PC-3 (cell line): ENCODE results near the gene DCAF8. TPM values are rescaled to one million over a fixed set of nuclear protein-coding genes. Genes with fewer than 3 reads are reported as not detected.

Experiments used
- ATAC-seq: fragments of 200-7000 bp; cut with Tn5 transposase; 2 replicates; pipeline ENCODE4 v1.9.1; 2020; ENCODE audit warnings: mild to moderate bottlenecking, moderate library complexity
- BruUV-seq: library from RNA; stranded (reverse); fragments of 400-500 nt; replicated peaks from 2 replicates; lab custom pipeline; 2021; lab: Mats Ljungman, UMichigan
- CTCF ChIA-PET: fragments of 300-600 bp; sonication (Branson Sonifier 250); formaldehyde crosslinking; loops from one replicate; lab custom pipeline; 2022; ENCODE audit warnings: antibody characterized with exemption; lab: Charles Lee
- POLR2A ChIA-PET: fragments of 300-600 bp; sonication (Branson Sonifier 250); formaldehyde crosslinking; loops from one replicate; lab custom pipeline; 2022; ENCODE audit warnings: antibody characterized with exemption; ENCODE audit not compliant: unreplicated experiment; lab: Charles Lee
- DNase-seq: peaks from one replicate; pipeline ENCODE4 v3.0.0-alpha.2; 2015
- H2AFZ ChIP-seq: fragments of 300-600 bp; sonication (generic); 2 replicates; pipeline ENCODE4 v1.6.0; 2016; ENCODE audit warnings: antibody characterized with exemption, low read length
- H3F3A ChIP-seq: fragments of 300-600 bp; sonication (generic); one replicate; pipeline ENCODE4 v1.6.0; 2017; ENCODE audit warnings: antibody characterized with exemption, low read length, control low read depth, mild to moderate bottlenecking; ENCODE audit not compliant: unreplicated experiment
- H3K27ac ChIP-seq: fragments of 300-600 bp; sonication (generic); 2 replicates; pipeline ENCODE4 v1.5.1; 2016; ENCODE audit warnings: mild to moderate bottlenecking, low read length
- H3K27me3 ChIP-seq: fragments of 300-600 bp; sonication (generic); 2 replicates; pipeline ENCODE4 v1.6.1; 2016; ENCODE audit warnings: low read length, mixed read lengths
- H3K36me3 ChIP-seq: fragments of 300-600 bp; sonication (generic); 2 replicates; pipeline ENCODE4 v1.6.1; 2016; ENCODE audit warnings: low read depth, mixed run types, low read length, mixed read lengths
- H3K4me1 ChIP-seq: fragments of 300-600 bp; sonication (generic); 2 replicates; pipeline ENCODE4 v1.5.1; 2016; ENCODE audit warnings: low read length; ENCODE audit not compliant: insufficient read depth
- H3K4me2 ChIP-seq: fragments of 300-600 bp; sonication (generic); 2 replicates; pipeline ENCODE4 v1.6.0; 2016; ENCODE audit warnings: low read length
- H3K4me3 ChIP-seq: fragments of 300-600 bp; sonication (generic); 2 replicates; pipeline ENCODE4 v1.5.1; 2016; ENCODE audit warnings: mild to moderate bottlenecking, low read length, mixed read lengths
- H3K79me2 ChIP-seq: fragments of 300-600 bp; sonication (generic); 2 replicates; pipeline ENCODE4 v1.6.1; 2017; ENCODE audit warnings: low read length, mixed read lengths
- H3K9ac ChIP-seq: fragments of 300-600 bp; sonication (generic); 2 replicates; pipeline ENCODE4 v1.6.0; 2016; ENCODE audit warnings: mild to moderate bottlenecking, low read length
- H3K9me2 ChIP-seq: fragments of 300-600 bp; sonication (generic); replicated peaks from 2 replicates; pipeline ENCODE4 v1.6.1; 2016; ENCODE audit warnings: mixed run types, low read length, mixed read lengths
- H3K9me3 ChIP-seq: fragments of 300-600 bp; sonication (generic); 2 replicates; pipeline ENCODE4 v1.6.1; 2016; ENCODE audit warnings: low read length, mixed read lengths
- H4K20me1 ChIP-seq: fragments of 300-600 bp; sonication (generic); 2 replicates; pipeline ENCODE4 v1.6.1; 2016; ENCODE audit warnings: low read length, mixed read lengths
- CTCF ChIP-seq: fragments of 300-600 bp; sonication (generic); conservative IDR thresholded peaks from 2 replicates; pipeline ENCODE4 v1.5.1; 2017; ENCODE audit warnings: antibody characterized with exemption, low read depth, mild to moderate bottlenecking, low read length
- EZH2 ChIP-seq: fragments of 300-600 bp; sonication (generic); IDR thresholded peaks from one replicate; pipeline ENCODE4 v1.6.1; 2017; ENCODE audit warnings: antibody characterized with exemption, mild to moderate bottlenecking, low read length; ENCODE audit not compliant: unreplicated experiment
- EZH2phosphoT487 ChIP-seq: fragments of 300-600 bp; sonication (generic); IDR thresholded peaks from 2 replicates; pipeline ENCODE4 v1.6.1; 2018; ENCODE audit warnings: mild to moderate bottlenecking, antibody characterized with exemption, low read length, borderline replicate concordance
- intact Hi-C: fragments of 100-400 bp; cut with micrococcal nuclease; formaldehyde crosslinking; loops from 2 replicates; pipeline ENCODE4 v1.9.0; 2023
- total RNA-seq: library from RNA; depleted of rRNA; stranded (reverse); fragments of >200 nt; gene quantifications from 2 replicates; pipeline ENCODE4 v1.2.3, GENCODE V29; 2014

DCAF8 gene
- total RNA-seq, 1 experiment from 2014 or later, result 122 TPM

DNA sequence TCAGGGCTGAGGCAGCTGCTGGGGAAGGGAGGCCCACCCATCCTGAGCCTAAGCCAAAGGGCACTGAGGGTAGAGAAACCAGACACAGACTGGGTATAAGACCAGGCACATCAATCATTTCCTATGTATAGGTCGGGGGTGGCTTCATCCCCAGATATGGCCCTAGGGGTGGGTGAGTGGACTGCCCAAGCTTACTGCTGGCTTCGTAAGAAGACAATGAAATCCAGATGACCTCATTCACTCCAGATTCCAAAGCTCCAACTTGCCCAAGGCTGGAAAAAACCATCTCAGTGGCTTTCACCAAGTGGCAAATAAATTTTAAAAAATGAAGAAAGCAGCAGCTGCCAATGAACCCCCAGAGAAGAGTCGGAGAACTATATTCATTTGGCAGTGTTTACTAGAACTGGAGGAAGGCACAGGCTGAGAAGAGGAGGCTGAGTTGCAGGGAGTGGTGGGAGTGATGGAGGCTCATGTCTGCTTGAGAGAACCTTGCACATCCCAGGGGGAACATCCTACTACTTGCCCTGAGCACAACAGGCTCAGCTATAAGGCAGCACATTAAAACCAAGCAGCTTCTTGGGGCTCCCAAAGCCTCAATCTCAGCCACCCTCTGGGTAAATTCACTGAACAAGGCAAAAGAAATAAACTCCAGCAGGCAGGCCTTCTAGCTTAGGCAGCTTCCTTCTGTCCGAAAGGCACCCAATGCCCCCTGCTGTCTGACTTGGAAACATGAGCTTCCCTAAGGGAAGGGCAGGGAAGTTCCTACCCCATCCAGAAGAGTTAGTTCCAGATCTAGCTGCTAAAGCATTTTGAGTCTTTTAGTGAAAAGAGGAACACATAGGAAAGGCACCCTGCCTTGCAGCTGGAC is 43.1 kb downstream of the DCAF8 start:
- intact Hi-C loops, result loop anchor here (1.0 to 2.0 kb wide), 3 partner anchors 26 to 118 kb away; no protein-coding TSS in a partner anchor
- POLR2A ChIA-PET, result interaction anchor here (0.6 kb wide), 1 partner anchor 26 kb away, joined by 6 read pairs; no protein-coding TSS in a partner anchor
- DNase-seq (peak; percentile 73), ATAC-seq (peak; percentile 85)
- no TSS peak for BruUV-seq
- Histone ChIP-seq H3K36me3 (peaks cover 68% of the 10 kb centered on the region), H3K4me2 (no peak overlapping the region), H3F3A (no peaks in the 10 kb centered on the region), H3K4me3 (no peak overlapping the region), H3K27ac (no peak overlapping the region), H4K20me1 (no peaks in the 10 kb centered on the region), H3K4me1 (no peaks in the 10 kb centered on the region), H3K9me3 (no peaks in the 10 kb centered on the region), H3K27me3 (no peaks in the 10 kb centered on the region), H2AFZ (no peak overlapping the region), H3K9ac (no peak overlapping the region), H3K9me2 (no peaks in the 10 kb centered on the region), H3K79me2 (no peaks in the 10 kb centered on the region)
- TF ChIP-seq EZH2phosphoT487, result no peak
- peak; percentile 83 for TF ChIP-seq CTCF
- CTCF ChIA-PET, result interaction anchor here (0.6 to 3.5 kb wide), 15 partner anchors 9 to 173 kb away, joined by 3 to 99 read pairs (median 5); partner anchors contain the start of gene IGSF8

GRCh38 chr1:160217481-160218051 is 44.8 kb downstream of the DCAF8 start:
- Histone ChIP-seq H3K9me2 (no peaks in the 10 kb centered on the region), H3K9me3 (no peaks in the 10 kb centered on the region), H3F3A (no peaks in the 10 kb centered on the region), H3K4me3 (no peak overlapping the region), H3K9ac (no peak overlapping the region), H3K27ac (no peak overlapping the region), H3K4me2 (no peak overlapping the region), H3K27me3 (no peaks in the 10 kb centered on the region), H2AFZ (no peak overlapping the region), H4K20me1 (no peaks in the 10 kb centered on the region), H3K79me2 (no peaks in the 10 kb centered on the region), H3K36me3 (peaks cover 67% of the 10 kb centered on the region), H3K4me1 (no peaks in the 10 kb centered on the region)
- ChIA-PET POLR2A (no interaction called here), CTCF (interaction anchor here (3.5 kb wide), 1 partner anchor 25 kb away, joined by 99 read pairs; no protein-coding TSS in a partner anchor)
- TF ChIP-seq CTCF (no peak), EZH2phosphoT487 (no peak), EZH2 (no peak)
- DNase-seq (no peak), ATAC-seq (no peak)
- intact Hi-C loops, result loop anchor here (2.0 kb wide), 1 partner anchor 35 kb away; no protein-coding TSS in a partner anchor
- BruUV-seq, result no TSS peak
